Rectal smooth muscle tissue (tissue), 1 donor: ENCODE data around the gene POPDC3.

Experiments used
- H3K27ac ChIP-seq: one replicate; pipeline ENCODE4 v1.7.0; 2013; ENCODE audit warnings: low read depth, low read length, inconsistent platforms
- H3K27me3 ChIP-seq: one replicate; pipeline ENCODE4 v1.7.0; 2013; ENCODE audit warnings: low read length; ENCODE audit not compliant: control insufficient read depth, insufficient read depth
- H3K36me3 ChIP-seq: one replicate; pipeline ENCODE4 v1.7.0; 2013; ENCODE audit warnings: low read length; ENCODE audit not compliant: control insufficient read depth, insufficient read depth
- H3K4me1 ChIP-seq: one replicate; pipeline ENCODE4 v1.7.0; 2013; ENCODE audit warnings: low read length; ENCODE audit not compliant: control insufficient read depth, insufficient read depth
- H3K4me3 ChIP-seq: one replicate; pipeline ENCODE4 v1.7.0; 2013; ENCODE audit warnings: low read length
- H3K9ac ChIP-seq: one replicate; pipeline ENCODE4 v1.7.0; 2013; ENCODE audit warnings: low read length

POPDC3 gene

DNA sequence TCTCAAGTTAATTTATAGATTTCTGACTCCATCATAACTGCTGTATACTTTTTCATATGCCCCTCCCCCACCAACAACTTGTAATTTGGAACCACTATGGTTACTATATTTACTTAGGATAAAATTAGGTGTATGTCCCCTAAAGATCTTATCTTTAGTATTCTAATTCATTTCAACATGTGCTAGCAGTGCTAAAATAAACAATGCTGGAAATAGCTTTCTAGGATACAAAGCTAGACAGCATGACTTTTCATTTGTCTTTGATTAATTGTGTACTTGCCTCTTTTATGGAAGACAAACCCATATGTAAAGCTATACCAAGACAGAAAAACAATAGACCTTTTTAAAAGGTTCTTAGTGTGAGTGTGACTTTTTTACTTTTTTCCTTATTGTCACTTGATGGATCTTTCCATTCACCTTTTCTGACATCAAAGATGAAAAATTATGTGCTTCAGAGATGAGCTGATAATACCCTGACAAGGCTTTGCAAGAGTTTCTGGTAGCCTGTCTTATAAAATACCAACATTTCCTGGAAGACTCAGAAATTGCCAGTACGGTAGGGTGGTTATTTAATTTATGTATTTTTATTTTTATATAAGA lies 31.2 kb upstream of the POPDC3 start:
- no peaks in the 10 kb centered on the region for H3K27me3 ChIP-seq
- no peaks in the 10 kb centered on the region for H3K36me3 ChIP-seq
- no peak overlapping the region for H3K27ac ChIP-seq
- no peak overlapping the region for H3K9ac ChIP-seq
- H3K4me1 ChIP-seq: no peaks in the 10 kb centered on the region
- no peak overlapping the region for H3K4me3 ChIP-seq

- H3K4me3 ChIP-seq: no peak overlapping the region
- H3K9ac ChIP-seq: no peak overlapping the region
- no peak overlapping the region for H3K27ac ChIP-seq
- no peaks in the 10 kb centered on the region for H3K36me3 ChIP-seq
- H3K27me3 ChIP-seq: no peaks in the 10 kb centered on the region
- H3K4me1 ChIP-seq: no peaks in the 10 kb centered on the region
Measured at GRCh38 chr6:105209950-105210706, 30.3 kb upstream of the POPDC3 start.

DNA sequence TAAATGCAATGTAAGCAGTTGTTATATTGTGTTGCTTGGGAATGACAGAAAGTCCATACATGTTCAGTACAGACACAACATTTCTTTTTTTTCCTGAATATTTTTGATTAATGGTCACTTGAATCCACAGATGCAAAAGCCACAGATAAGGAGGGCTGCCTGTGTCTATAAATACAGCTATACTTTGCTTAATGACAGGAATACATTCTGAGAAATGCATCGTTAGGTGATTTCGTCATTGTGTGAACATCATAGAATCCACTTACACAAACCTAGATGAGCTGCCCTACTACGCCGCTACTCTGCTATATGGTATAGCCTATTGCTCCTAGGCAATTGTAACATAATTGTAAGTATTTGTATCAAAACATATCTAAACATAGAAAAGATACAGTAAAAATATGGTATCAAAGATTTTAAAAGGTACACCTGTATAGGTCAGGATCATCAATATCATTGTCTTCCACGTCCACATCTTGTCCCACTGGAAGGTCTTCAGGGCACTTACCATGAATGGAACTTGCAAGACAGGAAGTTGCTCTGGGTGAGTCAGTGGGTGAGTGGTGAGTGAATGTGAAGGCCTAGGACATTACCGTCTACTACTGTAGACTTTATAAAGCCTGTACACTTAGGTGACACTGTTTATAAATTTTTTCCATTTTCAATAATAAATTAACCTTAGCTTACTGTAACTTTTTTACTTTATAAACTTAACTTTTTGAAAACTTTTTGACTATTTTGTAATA lies 27.9 kb upstream of the POPDC3 start:
- Histone ChIP-seq H3K4me1 (no peaks in the 10 kb centered on the region), H3K4me3 (no peak overlapping the region), H3K9ac (no peak overlapping the region), H3K27me3 (no peaks in the 10 kb centered on the region), H3K27ac (no peak overlapping the region), H3K36me3 (no peaks in the 10 kb centered on the region)

DNA sequence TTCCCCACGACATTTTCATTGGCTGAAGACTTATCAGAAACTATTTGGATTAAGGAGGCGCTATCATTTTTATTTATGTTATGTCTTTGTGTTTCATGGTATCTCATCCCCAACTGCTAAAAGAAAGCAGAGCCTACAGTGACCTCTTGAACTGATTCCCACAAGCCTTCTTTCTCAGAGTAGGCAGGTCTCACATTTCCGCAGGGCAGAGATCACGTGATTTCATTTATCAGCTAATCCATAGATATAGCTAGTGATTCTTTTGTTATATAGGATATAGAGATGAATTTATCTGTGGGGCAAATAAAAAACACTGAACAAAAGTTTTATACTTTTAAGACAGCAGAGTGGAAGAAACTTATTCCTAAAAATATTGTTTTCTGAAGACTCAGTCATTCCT lies 25.0 kb upstream of the POPDC3 start:
- Histone ChIP-seq H3K9ac (no peak overlapping the region), H3K27ac (no peak overlapping the region), H3K4me1 (no peaks in the 10 kb centered on the region), H3K4me3 (no peak overlapping the region), H3K27me3 (no peaks in the 10 kb centered on the region), H3K36me3 (no peaks in the 10 kb centered on the region)

GRCh38 chr6:105204331-105204730 lies 24.5 kb upstream of the POPDC3 start:
- no peaks in the 10 kb centered on the region for H3K4me1 ChIP-seq
- no peak overlapping the region for H3K9ac ChIP-seq
- H3K27ac ChIP-seq: no peak overlapping the region
- no peaks in the 10 kb centered on the region for H3K36me3 ChIP-seq
- H3K4me3 ChIP-seq: no peak overlapping the region
- no peaks in the 10 kb centered on the region for H3K27me3 ChIP-seq

DNA sequence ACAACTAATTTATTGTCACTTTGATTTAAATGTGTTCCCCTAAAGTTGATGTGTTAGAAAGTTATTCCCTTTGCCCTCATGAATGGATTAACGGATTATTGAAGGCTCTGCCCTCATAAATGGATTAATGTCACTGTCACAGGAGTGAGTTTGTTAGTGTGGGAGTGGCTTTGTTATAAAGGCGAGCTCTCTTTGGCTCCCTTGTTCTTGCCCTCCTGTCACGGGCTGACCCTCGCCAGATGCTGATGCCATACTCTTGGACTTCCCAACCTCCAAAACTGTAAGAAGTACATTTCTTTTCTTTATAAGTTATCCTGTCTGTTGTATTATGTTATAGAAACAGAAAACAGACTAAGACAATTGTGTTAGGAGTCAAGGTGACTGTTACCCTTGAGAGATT lies 22.7 kb upstream of the POPDC3 start:
- Histone ChIP-seq H3K4me3 (no peak overlapping the region), H3K36me3 (no peaks in the 10 kb centered on the region), H3K27ac (no peak overlapping the region), H3K4me1 (no peaks in the 10 kb centered on the region), H3K9ac (no peak overlapping the region), H3K27me3 (no peaks in the 10 kb centered on the region)

GRCh38 chr6:105200133-105200730 lies 20.4 kb upstream of the POPDC3 start:
- Histone ChIP-seq H3K27me3 (no peaks in the 10 kb centered on the region), H3K4me3 (no peak overlapping the region), H3K27ac (no peak overlapping the region), H3K9ac (no peak overlapping the region), H3K4me1 (no peaks in the 10 kb centered on the region), H3K36me3 (no peaks in the 10 kb centered on the region)

GRCh38 chr6:105199711-105200110 lies 19.9 kb upstream of the POPDC3 start:
- H3K9ac ChIP-seq: no peak overlapping the region
- H3K27ac ChIP-seq: no peak overlapping the region
- no peaks in the 10 kb centered on the region for H3K36me3 ChIP-seq
- H3K4me1 ChIP-seq: no peaks in the 10 kb centered on the region
- H3K27me3 ChIP-seq: no peaks in the 10 kb centered on the region
- H3K4me3 ChIP-seq: no peak overlapping the region

DNA sequence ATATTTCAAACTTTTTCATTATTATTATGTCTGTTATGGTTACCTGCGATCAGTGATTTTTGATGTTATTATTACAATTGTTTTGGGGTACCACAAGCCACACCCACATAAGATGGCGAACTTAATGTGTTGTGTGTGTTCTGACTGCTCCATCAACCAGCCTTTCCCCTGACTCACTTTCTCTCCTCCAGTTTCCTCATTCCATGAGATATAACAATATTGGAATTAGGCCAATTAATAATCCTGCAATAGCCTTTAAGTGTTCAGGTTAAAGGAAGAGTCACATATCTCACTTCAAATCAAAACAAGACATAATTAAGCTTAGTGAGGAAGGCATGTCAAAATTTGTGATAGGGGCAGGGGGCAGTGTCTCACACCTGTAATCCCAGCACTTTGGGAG lies 16.3 kb upstream of the POPDC3 start:
- Histone ChIP-seq H3K27ac (no peak overlapping the region), H3K36me3 (no peaks in the 10 kb centered on the region), H3K27me3 (no peaks in the 10 kb centered on the region)

DNA sequence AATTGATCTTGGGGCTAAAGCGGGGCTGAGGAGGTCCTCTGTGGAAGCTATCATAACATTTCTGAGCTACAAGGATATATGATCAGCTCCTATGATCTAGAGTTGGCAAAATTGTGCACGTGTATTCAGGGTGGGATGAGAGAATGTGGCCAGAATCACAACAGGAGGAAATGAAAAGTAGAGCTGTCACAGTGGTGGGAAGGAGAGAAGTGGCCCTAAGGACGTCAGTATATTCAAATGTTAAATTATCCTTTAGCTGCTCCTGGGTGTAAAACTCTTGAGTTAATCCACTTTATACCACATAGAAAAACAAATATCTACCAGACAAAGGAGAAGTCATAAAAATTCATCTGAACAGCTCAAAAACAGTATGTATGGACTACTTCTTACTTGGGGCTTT lies 14.8 kb upstream of the POPDC3 start:
- H3K27me3 ChIP-seq: no peaks in the 10 kb centered on the region
- no peaks in the 10 kb centered on the region for H3K36me3 ChIP-seq
- H3K9ac ChIP-seq: no peak overlapping the region
- H3K4me3 ChIP-seq: no peak overlapping the region
- no peak overlapping the region for H3K27ac ChIP-seq
- no peaks in the 10 kb centered on the region for H3K4me1 ChIP-seq

More for the DNA sequence above, 16.3 kb upstream of the POPDC3 start:
- Histone ChIP-seq H3K4me1 (no peaks in the 10 kb centered on the region), H3K4me3 (no peak overlapping the region), H3K9ac (no peak overlapping the region)

- Histone ChIP-seq H3K4me3 (no peak overlapping the region), H3K4me1 (no peaks in the 10 kb centered on the region), H3K27me3 (no peaks in the 10 kb centered on the region), H3K36me3 (no peaks in the 10 kb centered on the region), H3K27ac (no peak overlapping the region), H3K9ac (no peak overlapping the region)
Measured at GRCh38 chr6:105194106-105194505, 14.3 kb upstream of the POPDC3 start.

- Histone ChIP-seq H3K4me1 (no peaks in the 10 kb centered on the region), H3K4me3 (no peak overlapping the region), H3K36me3 (no peaks in the 10 kb centered on the region), H3K27ac (no peak overlapping the region), H3K9ac (no peak overlapping the region), H3K27me3 (no peaks in the 10 kb centered on the region)
Measured at GRCh38 chr6:105193647-105194046, 13.8 kb upstream of the POPDC3 start.
